ENCODE results near the gene DAGLA. TPM values are rescaled to one million over a fixed set of nuclear protein-coding genes. Genes with fewer than 3 reads are reported as not detected.
"Not testable (repeated sequence)": the region's sequence is repeated elsewhere in the genome, so short reads cannot be mapped to it uniquely, and the experiment has no call there.

Gene DAGLA
- total RNA-seq, 1 donor: 4.2 TPM

DNA sequence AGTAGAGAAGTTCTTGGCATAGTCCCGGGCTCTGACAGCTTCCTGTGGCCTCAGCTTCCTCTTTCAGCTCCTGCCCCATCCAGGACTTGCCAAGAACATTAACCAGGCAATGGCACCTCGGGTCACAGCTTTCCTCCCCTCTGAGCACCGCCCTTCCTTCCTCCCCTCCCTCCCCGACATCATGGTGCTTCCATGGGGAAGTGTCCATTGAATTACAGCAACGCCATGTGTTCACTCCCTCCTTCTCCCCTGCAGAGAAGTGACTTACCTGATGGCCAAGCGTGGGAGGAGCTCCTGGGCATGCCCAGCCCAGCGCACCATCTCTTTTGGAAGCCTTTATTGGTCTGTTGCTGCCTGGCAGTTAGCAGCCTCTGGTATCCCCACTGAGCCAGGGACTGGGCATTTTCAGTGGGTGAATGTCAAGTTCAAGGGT is 25.8 kb upstream of the DAGLA start:
- no peak for DNase-seq (ENCODE audit: low read depth)
- TF ChIP-seq, protein P1, sequence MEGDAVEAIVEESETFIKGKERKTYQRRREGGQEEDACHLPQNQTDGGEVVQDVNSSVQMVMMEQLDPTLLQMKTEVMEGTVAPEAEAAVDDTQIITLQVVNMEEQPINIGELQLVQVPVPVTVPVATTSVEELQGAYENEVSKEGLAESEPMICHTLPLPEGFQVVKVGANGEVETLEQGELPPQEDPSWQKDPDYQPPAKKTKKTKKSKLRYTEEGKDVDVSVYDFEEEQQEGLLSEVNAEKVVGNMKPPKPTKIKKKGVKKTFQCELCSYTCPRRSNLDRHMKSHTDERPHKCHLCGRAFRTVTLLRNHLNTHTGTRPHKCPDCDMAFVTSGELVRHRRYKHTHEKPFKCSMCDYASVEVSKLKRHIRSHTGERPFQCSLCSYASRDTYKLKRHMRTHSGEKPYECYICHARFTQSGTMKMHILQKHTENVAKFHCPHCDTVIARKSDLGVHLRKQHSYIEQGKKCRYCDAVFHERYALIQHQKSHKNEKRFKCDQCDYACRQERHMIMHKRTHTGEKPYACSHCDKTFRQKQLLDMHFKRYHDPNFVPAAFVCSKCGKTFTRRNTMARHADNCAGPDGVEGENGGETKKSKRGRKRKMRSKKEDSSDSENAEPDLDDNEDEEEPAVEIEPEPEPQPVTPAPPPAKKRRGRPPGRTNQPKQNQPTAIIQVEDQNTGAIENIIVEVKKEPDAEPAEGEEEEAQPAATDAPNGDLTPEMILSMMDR (IDR thresholded peaks at IDR 0.05; ENCODE audit: insufficient read depth, low read length): no peak

DNA sequence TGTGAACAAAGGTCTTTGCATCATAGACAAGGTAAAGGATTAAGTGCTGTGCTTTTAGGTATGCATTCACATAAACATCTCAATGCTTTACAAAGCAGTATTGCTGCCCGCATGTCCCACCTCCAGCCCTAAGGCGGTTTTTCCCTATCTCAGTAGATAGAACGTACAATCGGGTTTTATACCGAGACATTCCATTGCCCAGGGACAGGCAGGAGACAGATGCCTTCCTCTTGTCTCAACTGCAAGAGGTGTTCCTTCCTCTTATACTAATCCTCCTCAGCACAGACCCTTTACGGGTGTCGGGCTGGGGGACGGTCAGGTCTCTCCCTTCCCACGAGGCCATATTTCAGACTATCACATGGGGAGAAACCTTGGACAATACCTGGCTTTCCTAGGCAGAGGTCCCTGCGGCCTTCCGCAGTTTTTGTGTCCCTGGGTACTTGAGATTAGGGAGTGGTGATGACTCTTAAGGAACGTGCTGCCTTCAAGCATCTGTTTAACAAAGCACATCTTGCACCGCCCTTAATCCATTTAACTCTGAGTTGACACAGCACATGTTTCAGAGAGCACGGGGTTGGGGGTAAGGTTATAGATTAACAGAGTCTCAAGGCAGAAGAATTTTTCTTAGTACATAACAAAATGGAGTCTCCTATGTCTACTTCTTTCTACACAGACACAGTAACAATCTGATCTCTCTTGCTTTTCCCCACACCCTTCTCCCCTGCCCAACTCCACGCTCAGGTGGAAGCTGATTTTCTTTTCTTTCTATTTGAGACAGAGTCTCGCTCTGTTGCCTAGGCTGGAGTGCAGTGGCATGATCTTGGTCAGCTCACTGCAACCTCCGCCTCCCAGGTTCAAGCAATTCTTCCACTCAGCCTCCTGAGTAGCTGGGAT is 24.7 kb upstream of the DAGLA start:
- DNase-seq (ENCODE audit: low read depth); H3K4me3 ChIP-seq (ENCODE audit: low read depth, low read length): not testable (repeated sequence)

More for the DNA sequence above, 25.8 kb upstream of the DAGLA start:
- no peak overlapping the region for H3K4me3 ChIP-seq (ENCODE audit: low read depth, low read length)

DNA sequence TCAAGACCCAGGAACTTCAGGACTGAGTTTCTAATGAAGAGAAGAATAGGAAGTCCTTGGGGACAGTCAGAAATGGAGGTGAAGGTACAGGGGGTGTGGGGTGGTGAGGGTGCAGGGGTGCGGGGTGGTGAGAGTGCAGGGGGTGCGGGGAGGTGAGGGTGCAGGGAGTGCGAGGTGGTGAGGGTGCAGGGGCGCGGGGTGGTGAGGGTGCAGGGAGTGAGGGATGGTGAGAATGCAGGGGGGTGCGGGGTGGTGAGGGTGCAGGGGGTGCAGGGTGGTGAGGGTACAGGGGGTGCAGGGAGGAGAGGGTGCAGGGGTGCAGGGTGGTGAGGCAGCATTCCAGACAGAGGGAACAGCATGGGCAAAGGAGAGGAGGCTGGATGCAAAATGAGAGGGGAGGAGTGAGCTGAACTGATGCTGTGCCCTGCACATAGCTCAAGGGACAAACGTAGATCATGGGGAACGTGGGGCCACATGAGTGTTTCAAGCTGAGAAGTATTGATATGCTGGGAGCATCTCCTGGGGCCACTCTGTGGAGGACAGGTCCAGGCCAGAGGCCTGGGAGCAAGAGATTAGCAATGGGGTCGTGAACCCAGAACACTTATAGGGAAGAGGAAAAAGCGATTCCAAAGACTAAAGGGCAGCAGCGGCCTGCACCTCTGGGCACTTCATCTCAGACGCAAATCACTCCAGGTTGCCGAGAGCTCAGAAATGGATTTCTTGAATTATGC is 23.7 kb upstream of the DAGLA start:
- no peak overlapping the region for H3K4me3 ChIP-seq (ENCODE audit: low read depth, low read length)
- TF ChIP-seq, protein P1 (IDR thresholded peaks at IDR 0.05; ENCODE audit: insufficient read depth, low read length): no peak
- DNase-seq (ENCODE audit: low read depth): no peak

DNA sequence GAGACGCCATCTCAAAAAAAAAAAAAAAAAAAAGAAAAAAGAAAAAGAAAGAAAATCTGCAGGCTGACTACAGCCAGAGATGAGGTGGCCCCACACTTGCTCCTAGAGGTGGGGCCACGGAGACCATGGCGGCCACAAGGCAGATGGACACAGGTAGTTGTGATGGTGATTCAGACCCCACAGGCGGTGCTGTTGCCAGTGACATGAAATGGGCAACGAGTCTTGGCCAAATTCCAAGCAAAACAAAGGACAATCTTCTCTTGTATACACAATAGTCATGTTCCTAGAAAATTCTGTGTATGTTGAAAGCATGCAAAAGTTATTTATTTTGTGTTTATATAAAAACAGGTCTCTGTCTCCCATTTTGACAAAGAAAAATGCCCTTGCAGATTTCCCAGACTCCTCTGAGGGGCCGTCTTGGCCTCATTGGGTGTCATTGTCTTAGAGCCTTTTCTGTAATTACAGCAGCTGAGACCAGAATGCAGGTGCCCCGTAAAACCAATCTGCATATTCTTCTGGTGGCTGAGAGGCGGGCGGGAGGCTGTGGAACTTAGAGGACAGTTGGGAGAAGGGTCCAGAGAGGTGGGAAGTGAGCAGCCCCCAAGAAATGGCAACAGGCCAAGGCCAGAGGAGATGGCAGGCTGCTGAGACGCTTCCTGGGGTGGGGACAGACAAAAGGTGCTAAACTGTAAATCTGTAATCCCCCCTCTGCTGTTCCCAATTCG is 22.5 kb upstream of the DAGLA start:
- no peak overlapping the region for H3K4me3 ChIP-seq (ENCODE audit: low read depth, low read length)
- DNase-seq (ENCODE audit: low read depth): no peak
- TF ChIP-seq, protein P1 (IDR thresholded peaks at IDR 0.05; ENCODE audit: insufficient read depth, low read length): no peak

DNA sequence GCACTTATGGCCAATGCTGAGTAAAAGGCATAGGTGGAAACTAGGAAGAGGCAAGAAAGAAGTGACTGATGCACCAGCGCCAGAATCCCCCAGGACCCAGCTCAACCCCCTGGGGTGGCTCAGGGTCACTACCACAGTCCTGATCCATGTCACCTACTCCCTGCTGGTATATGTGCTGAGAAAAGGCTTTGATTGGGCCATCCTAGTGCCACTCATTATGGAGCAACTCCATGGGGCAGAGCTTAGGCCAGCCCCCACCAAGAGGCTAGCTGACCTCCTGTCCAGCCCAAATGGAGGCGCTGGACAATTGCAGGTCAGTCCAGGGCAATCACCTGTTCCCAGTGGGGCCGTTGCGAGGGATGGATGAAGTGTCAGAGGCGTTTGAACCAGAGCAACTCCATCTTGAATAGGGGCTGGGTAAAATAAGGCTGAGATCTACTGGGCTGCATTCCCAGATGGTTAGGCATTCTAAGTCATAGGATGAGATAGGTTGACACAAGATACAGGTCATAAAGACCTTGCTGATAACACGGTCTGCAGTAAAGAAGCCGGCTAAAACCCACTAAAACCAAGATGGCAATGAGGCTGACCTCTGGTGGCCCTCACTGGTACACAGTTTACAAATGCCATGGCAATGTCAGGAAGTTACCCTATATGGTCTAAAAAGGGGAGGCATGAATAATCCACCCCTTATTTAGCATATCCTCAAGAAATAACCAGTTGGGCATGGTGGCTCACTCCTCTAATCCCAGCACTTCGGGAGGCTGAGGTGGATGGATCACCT is 20.6 kb upstream of the DAGLA start:
- DNase-seq (ENCODE audit: low read depth): no peak
- H3K4me3 ChIP-seq (ENCODE audit: low read depth, low read length): no peak overlapping the region
- TF ChIP-seq, protein P1 (IDR thresholded peaks at IDR 0.05; ENCODE audit: insufficient read depth, low read length): no peak

DNA sequence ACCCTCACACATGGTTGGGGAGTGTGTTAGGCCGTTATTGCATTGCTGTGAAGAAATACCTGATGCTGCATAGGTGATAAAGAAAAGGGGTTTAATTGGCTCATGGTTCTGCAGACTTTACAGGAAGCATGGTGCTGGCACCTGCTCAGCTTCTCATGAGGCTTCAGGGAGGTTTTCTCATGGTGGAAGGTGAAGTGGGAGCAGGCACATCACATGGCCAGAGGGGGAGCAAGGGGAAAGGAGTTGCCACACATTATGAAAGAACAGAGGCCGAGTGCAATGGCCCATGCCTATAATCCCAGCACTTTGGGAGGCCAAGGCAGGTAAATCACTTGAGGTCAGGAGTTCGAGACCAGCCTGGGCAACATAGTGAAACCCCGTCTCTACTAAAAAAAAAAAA is 19.2 kb upstream of the DAGLA start:
- DNase-seq (ENCODE audit: low read depth); H3K4me3 ChIP-seq (ENCODE audit: low read depth, low read length): not testable (repeated sequence)

DNA sequence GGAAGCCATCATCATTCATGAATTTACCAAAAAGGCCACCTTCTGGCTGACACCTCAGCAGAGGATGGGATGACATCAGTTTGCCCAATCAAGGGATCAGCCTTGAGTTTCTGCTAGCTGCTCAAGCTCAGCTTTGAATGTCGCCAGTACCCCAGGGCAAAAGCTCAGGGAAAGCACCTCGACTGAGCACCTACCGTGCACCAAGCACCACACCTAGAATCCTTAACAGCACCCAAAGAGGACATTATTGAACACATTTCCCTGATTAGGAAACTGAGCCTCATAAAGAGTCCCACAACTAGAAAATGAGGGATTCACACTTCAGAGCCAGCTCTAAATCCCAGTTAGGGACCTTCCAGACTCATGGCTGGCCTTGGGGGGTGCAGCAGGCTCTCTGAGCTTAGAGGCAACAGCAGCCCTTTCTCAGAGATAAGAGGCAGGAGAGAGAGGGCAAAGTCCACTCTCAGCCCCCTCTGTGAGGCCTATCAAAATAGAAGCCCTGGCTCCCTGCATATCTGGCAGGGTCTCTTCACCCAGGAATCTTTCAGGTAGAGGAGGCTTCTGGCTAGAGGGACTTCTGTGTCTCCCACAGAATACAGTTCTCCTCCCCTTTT is 13.4 kb upstream of the DAGLA start:
- H3K4me3 ChIP-seq (ENCODE audit: low read depth, low read length): no peak overlapping the region
- TF ChIP-seq, protein P1 (IDR thresholded peaks at IDR 0.05; ENCODE audit: insufficient read depth, low read length): no peak
- no peak for DNase-seq (ENCODE audit: low read depth)
